Measurements from ENCODE around the gene CPSF4L.

Gene CPSF4L

DNA sequence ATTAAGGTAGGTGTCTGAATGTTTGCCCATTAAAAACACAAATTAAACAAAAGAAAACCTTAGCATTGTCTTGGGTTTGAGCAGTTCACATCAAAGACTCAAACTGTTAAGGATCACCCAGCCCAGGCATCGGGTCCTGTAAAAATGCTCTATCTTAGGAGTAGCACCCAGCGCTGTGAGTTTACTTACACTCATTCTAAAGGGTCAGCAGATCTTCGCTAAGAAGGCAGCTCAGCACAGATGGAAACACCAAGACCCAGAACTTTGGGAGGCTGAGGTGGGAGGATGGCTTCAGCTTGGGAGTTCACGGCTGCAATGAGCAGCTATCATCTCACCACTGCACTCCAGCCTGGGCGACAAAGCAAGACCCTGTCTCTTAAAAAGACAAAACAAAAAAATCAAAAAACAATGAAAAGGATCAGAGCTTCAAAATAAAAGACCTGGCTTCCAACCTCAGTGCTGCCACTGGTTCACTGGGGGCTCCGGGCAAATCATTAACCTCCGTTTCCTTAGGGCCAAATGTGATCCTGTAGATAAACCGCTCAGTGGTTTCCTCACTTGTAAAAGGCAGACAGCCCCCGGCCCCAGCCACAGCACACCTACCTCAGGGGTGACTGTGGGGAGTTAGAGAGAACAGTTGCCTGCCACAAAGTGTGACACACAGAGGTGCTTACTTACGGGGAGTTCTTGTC is 57.7 kb downstream of the CPSF4L start:
- peak; percentile 79 to 97 (median 93) for DNase-seq
- Histone ChIP-seq H3K9me3 (ENCODE audit: control extremely low read depth in 1 of 5, control insufficient read depth in 4 of 5, insufficient read depth in 2 of 5, low read depth in 1 of 5, low read length in 4 of 5) (no peaks in the 10 kb centered on the region), H3K27ac (ENCODE audit: insufficient read depth in 1 of 2, low read depth in 1 of 2, low read length in 2 of 2, poor library complexity in 1 of 2, severe bottlenecking in 2 of 2) (peak overlapping the region in 1 of 2 experiments; percentile 19), H3K27me3 (replicated peaks in 2 of 5; ENCODE audit: control insufficient read depth in 4 of 5, insufficient read depth in 5 of 5, low read length in 4 of 5) (no peaks in the 10 kb centered on the region), H3K36me3 (ENCODE audit: control insufficient read depth in 4 of 4, insufficient read depth in 4 of 4, low read length in 3 of 4) (peaks cover 44 to 82% (median 66%) of the 10 kb centered on the region in 4 experiments), H3K4me3 (ENCODE audit: control insufficient read depth in 1 of 7, extremely low read depth in 1 of 7, insufficient read depth in 4 of 7, low read depth in 2 of 7, low read length in 6 of 7) (peak overlapping the region in 3 of 7 experiments; percentile 1 to 24 (median 13)), H3K4me1 (ENCODE audit: control extremely low read depth in 1 of 4, control insufficient read depth in 4 of 4, insufficient read depth in 4 of 4, low read length in 3 of 4) (peaks cover 11 to 27% (median 23%) of the 10 kb centered on the region in 4 experiments)
- 25% methylated on average over 8 of the region's 10 CpGs for WGBS (ENCODE audit: insufficient coverage)
- ChIA-PET CTCF (interaction anchor here (1.1 to 2.0 kb wide), 2 partner anchors 10 to 12 kb away, joined by 3 to 7 read pairs; no protein-coding TSS in a partner anchor), POLR2A (interaction anchor here (0.9 to 1.0 kb wide), 2 partner anchors 24 to 25 kb away, joined by 3 read pairs; no protein-coding TSS in a partner anchor)

DNA sequence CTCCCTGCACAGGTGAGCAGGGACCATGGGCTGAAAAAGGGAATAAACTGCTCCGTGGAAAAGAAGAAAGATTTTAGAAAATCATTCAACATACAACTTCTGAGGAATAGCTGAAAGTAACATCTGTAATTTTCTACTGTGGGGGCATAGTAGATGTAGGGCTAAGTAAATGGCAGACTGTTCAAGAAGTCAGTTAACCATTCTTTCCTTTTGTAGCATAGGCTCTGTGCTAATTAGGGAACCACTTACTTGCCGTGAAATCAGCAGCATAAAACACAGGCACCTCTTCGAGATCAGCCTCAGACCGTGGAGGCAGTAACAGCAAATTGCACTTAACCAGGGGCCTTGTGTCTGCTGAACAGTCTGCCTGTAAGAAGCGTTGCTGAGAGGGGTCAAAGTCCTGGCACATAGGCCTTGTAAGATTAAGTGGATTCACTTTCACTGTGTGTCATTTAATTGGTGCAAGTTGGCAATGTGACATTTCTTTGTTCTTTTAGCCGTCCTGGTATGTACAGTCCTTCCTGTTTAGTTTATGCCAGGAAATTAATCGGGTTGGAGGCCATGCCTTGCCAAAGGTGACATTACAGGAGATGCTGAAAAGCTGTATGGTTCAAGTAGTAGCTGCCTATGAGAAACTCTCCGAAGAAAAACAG is 58.4 kb downstream of the CPSF4L start:
- ChIA-PET POLR2A (interaction anchor here (0.9 to 1.0 kb wide), 2 partner anchors 25 kb away, joined by 3 read pairs; no protein-coding TSS in a partner anchor), CTCF (interaction anchor here (1.1 to 2.0 kb wide), 2 partner anchors 9 to 12 kb away, joined by 3 to 7 read pairs; no protein-coding TSS in a partner anchor)
- Histone ChIP-seq H3K4me1 (ENCODE audit: control extremely low read depth in 1 of 4, control insufficient read depth in 4 of 4, insufficient read depth in 4 of 4, low read length in 3 of 4) (peaks cover 11 to 27% (median 23%) of the 10 kb centered on the region in 4 experiments), H3K9me3 (ENCODE audit: control extremely low read depth in 1 of 5, control insufficient read depth in 4 of 5, insufficient read depth in 2 of 5, low read depth in 1 of 5, low read length in 4 of 5) (no peaks in the 10 kb centered on the region), H3K36me3 (ENCODE audit: control insufficient read depth in 4 of 4, insufficient read depth in 4 of 4, low read length in 3 of 4) (peaks cover 39 to 82% (median 67%) of the 10 kb centered on the region in 4 experiments), H3K4me3 (ENCODE audit: control insufficient read depth in 1 of 7, extremely low read depth in 1 of 7, insufficient read depth in 4 of 7, low read depth in 2 of 7, low read length in 6 of 7) (peak overlapping the region in 2 of 7 experiments; percentile 1 to 4), H3K27ac (ENCODE audit: insufficient read depth in 1 of 2, low read depth in 1 of 2, low read length in 2 of 2, poor library complexity in 1 of 2, severe bottlenecking in 2 of 2) (no peak overlapping the region), H3K27me3 (replicated peaks in 2 of 5; ENCODE audit: control insufficient read depth in 4 of 5, insufficient read depth in 5 of 5, low read length in 4 of 5) (no peaks in the 10 kb centered on the region)
- WGBS (ENCODE audit: insufficient coverage), result 12% methylated on average over 5 of the region's 8 CpGs
- peak in 2 of 3 donors; percentile 47 to 51 for DNase-seq

DNA sequence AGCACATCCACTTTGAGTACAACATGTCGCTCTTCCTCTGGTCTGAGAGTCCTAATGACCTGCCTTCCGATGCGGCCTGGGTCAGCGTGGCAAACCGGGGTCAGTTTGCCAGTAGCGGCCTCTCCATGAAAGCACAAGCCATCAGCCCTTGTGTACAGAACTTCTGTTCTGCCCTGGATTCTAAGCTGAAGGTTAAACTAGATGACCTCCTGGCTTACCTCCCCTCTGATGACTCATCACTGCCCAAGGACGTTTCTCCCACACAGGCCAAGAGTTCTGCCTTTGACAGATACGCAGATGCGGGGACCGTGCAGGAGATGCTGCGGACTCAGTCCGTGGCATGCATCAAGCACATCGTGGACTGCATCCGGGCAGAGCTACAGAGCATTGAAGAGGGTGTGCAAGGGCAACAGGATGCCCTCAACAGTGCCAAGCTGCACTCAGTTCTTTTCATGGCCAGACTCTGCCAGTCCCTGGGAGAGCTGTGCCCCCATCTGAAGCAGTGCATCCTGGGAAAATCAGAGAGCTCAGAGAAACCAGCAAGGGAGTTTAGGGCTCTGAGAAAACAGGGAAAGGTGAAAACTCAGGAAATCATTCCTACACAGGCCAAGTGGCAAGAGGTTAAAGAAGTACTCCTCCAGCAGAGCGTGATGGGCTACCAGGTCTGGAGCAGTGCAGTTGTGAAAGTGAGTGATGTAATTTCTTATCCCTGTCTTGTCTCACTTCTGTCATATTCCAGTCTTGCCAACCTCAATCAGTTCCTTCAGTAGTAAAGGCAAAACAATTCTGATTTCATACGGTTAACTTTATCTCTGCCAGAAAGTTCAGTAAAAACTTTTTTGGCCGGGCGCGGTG is 60.2 kb downstream of the CPSF4L start:
- no peak overlapping the region for H3K4me3 ChIP-seq (ENCODE audit: control insufficient read depth in 1 of 7, extremely low read depth in 1 of 7, insufficient read depth in 4 of 7, low read depth in 2 of 7, low read length in 6 of 7)
- CTCF ChIA-PET, result interaction anchor here (0.8 to 2.7 kb wide), 2 partner anchors 10 to 11 kb away, joined by 3 to 9 read pairs; no protein-coding TSS in a partner anchor
- WGBS (ENCODE audit: insufficient coverage), result 98% methylated on average over 16 of the region's 19 CpGs

DNA sequence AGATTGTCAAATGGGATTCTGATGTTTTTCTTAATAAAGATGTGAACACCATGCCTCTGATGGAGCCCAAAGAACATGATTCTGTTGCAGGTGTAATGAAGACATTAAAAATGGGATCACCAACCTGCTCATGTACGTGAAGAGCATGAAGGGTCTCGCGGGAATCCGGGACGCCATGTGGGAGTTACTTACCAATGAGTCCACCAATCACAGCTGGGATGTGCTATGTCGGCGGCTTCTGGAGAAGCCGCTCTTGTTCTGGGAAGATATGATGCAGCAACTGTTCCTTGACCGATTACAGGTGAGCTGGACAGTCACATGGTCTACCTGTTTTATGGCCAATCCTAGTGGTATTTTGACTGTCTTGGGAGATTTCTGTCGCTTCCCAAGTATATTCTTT is 61.2 kb downstream of the CPSF4L start:
- Histone ChIP-seq H3K27ac (ENCODE audit: insufficient read depth in 1 of 2, low read depth in 1 of 2, low read length in 2 of 2, poor library complexity in 1 of 2, severe bottlenecking in 2 of 2) (no peak overlapping the region), H3K4me3 (ENCODE audit: control insufficient read depth in 1 of 7, extremely low read depth in 1 of 7, insufficient read depth in 4 of 7, low read depth in 2 of 7, low read length in 6 of 7) (no peak overlapping the region), H3K27me3 (replicated peaks in 2 of 5; ENCODE audit: control insufficient read depth in 4 of 5, insufficient read depth in 5 of 5, low read length in 4 of 5) (no peaks in the 10 kb centered on the region), H3K9me3 (ENCODE audit: control extremely low read depth in 1 of 5, control insufficient read depth in 4 of 5, insufficient read depth in 2 of 5, low read depth in 1 of 5, low read length in 4 of 5) (no peaks in the 10 kb centered on the region), H3K36me3 (ENCODE audit: control insufficient read depth in 4 of 4, insufficient read depth in 4 of 4, low read length in 3 of 4) (peaks cover 31 to 81% (median 63%) of the 10 kb centered on the region in 4 experiments), H3K4me1 (ENCODE audit: control extremely low read depth in 1 of 4, control insufficient read depth in 4 of 4, insufficient read depth in 4 of 4, low read length in 3 of 4) (peaks cover 11 to 27% (median 23%) of the 10 kb centered on the region in 4 experiments)
- POLR2A ChIA-PET, result no interaction called here
- no peak for DNase-seq
- 68% methylated on average over 2 of the region's 10 CpGs for WGBS (ENCODE audit: insufficient coverage)
- CTCF ChIA-PET, result interaction anchor here (2.7 kb wide), 1 partner anchor 9 kb away, joined by 9 read pairs; no protein-coding TSS in a partner anchor

More for the DNA sequence above, 60.2 kb downstream of the CPSF4L start:
- DNase-seq, result no peak
- POLR2A ChIA-PET, result no interaction called here
- H3K4me1 ChIP-seq (ENCODE audit: control extremely low read depth in 1 of 4, control insufficient read depth in 4 of 4, insufficient read depth in 4 of 4, low read length in 3 of 4), result peaks cover 11 to 27% (median 23%) of the 10 kb centered on the region in 4 experiments
- H3K36me3 ChIP-seq (ENCODE audit: control insufficient read depth in 4 of 4, insufficient read depth in 4 of 4, low read length in 3 of 4), result peaks cover 40 to 82% (median 68%) of the 10 kb centered on the region in 4 experiments
- no peaks in the 10 kb centered on the region for H3K27me3 ChIP-seq (replicated peaks in 2 of 5; ENCODE audit: control insufficient read depth in 4 of 5, insufficient read depth in 5 of 5, low read length in 4 of 5)
- no peaks in the 10 kb centered on the region for H3K9me3 ChIP-seq (ENCODE audit: control extremely low read depth in 1 of 5, control insufficient read depth in 4 of 5, insufficient read depth in 2 of 5, low read depth in 1 of 5, low read length in 4 of 5)
- H3K27ac ChIP-seq (ENCODE audit: insufficient read depth in 1 of 2, low read depth in 1 of 2, low read length in 2 of 2, poor library complexity in 1 of 2, severe bottlenecking in 2 of 2), result no peak overlapping the region

DNA sequence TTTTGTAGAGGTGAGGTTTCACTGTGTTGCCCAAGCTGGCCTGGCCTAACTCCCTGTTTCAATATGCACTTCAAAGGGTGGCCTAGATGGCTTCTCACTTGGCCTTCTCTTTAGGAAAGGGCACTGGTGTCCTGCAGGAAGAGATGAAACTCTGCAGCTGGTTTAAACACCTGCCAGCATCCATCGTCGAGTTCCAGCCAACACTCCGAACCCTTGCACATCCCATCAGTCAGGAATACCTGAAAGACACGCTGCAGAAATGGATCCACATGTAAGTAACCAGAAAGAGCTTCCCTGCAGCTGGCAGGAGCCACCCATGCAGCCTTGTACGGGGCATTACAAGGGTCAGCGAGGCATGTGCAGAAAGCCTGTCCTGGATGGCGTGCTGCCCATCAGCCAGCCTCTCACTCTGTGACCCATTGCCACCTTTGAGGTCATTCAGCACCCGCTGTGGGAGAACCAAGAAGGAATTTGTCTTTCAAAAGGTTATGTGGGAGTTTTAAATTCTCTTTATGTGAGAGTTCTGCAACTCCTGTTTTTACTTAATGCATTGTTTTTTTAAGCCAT is 61.8 kb downstream of the CPSF4L start:
- H3K4me1 ChIP-seq (ENCODE audit: control extremely low read depth in 1 of 4, control insufficient read depth in 4 of 4, insufficient read depth in 4 of 4, low read length in 3 of 4), result peaks cover 11 to 27% (median 23%) of the 10 kb centered on the region in 4 experiments
- ChIA-PET POLR2A (no interaction called here), CTCF (no interaction called here)
- no peak for DNase-seq
- H3K27me3 ChIP-seq (replicated peaks in 2 of 5; ENCODE audit: control insufficient read depth in 4 of 5, insufficient read depth in 5 of 5, low read length in 4 of 5), result no peaks in the 10 kb centered on the region
- H3K27ac ChIP-seq (ENCODE audit: insufficient read depth in 1 of 2, low read depth in 1 of 2, low read length in 2 of 2, poor library complexity in 1 of 2, severe bottlenecking in 2 of 2), result no peak overlapping the region
- H3K9me3 ChIP-seq (ENCODE audit: control extremely low read depth in 1 of 5, control insufficient read depth in 4 of 5, insufficient read depth in 2 of 5, low read depth in 1 of 5, low read length in 4 of 5), result no peaks in the 10 kb centered on the region
- H3K4me3 ChIP-seq (ENCODE audit: control insufficient read depth in 1 of 7, extremely low read depth in 1 of 7, insufficient read depth in 4 of 7, low read depth in 2 of 7, low read length in 6 of 7), result no peak overlapping the region
- 100% methylated on average over 7 of the region's 8 CpGs for WGBS (ENCODE audit: insufficient coverage)
- peaks cover 26 to 78% (median 60%) of the 10 kb centered on the region in 4 experiments for H3K36me3 ChIP-seq (ENCODE audit: control insufficient read depth in 4 of 4, insufficient read depth in 4 of 4, low read length in 3 of 4)

DNA sequence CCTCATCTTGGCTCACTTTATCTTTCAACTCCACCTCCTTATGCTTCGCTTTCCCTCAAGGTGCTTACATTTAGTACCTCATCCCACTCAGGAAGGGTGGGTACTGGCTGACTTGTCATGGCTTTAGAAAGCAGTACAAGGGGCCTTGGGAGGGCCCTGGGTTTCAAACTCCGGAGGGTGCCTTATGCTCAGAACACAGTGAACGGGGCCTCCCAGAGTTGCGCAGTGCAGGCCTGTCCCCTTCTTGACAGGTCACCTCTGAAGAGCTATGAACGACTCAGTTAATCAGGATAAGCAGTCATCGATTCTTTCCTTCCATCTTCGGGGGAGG is 62.8 kb downstream of the CPSF4L start:
- peaks cover 11 to 19% (median 16%) of the 10 kb centered on the region in 4 experiments for H3K4me1 ChIP-seq (ENCODE audit: control extremely low read depth in 1 of 4, control insufficient read depth in 4 of 4, insufficient read depth in 4 of 4, low read length in 3 of 4)
- H3K27ac ChIP-seq (ENCODE audit: insufficient read depth in 1 of 2, low read depth in 1 of 2, low read length in 2 of 2, poor library complexity in 1 of 2, severe bottlenecking in 2 of 2), result no peak overlapping the region
- no peaks in the 10 kb centered on the region for H3K9me3 ChIP-seq (ENCODE audit: control extremely low read depth in 1 of 5, control insufficient read depth in 4 of 5, insufficient read depth in 2 of 5, low read depth in 1 of 5, low read length in 4 of 5)
- POLR2A ChIA-PET, result no interaction called here
- no peak overlapping the region for H3K4me3 ChIP-seq (ENCODE audit: control insufficient read depth in 1 of 7, extremely low read depth in 1 of 7, insufficient read depth in 4 of 7, low read depth in 2 of 7, low read length in 6 of 7)
- WGBS (ENCODE audit: insufficient coverage), result 96% methylated on average over 6 of the region's 7 CpGs
- peaks cover 26 to 79% (median 60%) of the 10 kb centered on the region in 4 experiments for H3K36me3 ChIP-seq (ENCODE audit: control insufficient read depth in 4 of 4, insufficient read depth in 4 of 4, low read length in 3 of 4)
- CTCF ChIA-PET, result interaction anchor here (2.5 kb wide), 1 partner anchor 9 kb away, joined by 10 read pairs; no protein-coding TSS in a partner anchor
- H3K27me3 ChIP-seq (replicated peaks in 2 of 5; ENCODE audit: control insufficient read depth in 4 of 5, insufficient read depth in 5 of 5, low read length in 4 of 5), result no peaks in the 10 kb centered on the region
- DNase-seq, result no peak

Data from common myeloid progenitor, CD34-positive (primary cell).